Endothelial cell (in vitro differentiated cells): ENCODE measurements around the gene MINK1. TPM values are rescaled to one million over a fixed set of nuclear protein-coding genes. Genes with fewer than 3 reads are reported as not detected.
A peak's percentile ranks its signal among the peaks of the same experiment; 100 is the strongest.

Experiments
- DNase-seq: peaks from one replicate; pipeline ENCODE4 v3.0.0; 2021; ENCODE audit warnings: low spot score
- H3K27ac Mint-ChIP-seq: one replicate; pipeline ENCODE4 v1.8.0; 2021; ENCODE audit warnings: mixed read lengths, inconsistent platforms; ENCODE audit not compliant: unreplicated experiment
- H3K27me3 Mint-ChIP-seq: one replicate; pipeline ENCODE4 v1.8.0; 2021; ENCODE audit warnings: mild to moderate bottlenecking, moderate library complexity, mixed read lengths, inconsistent platforms; ENCODE audit not compliant: unreplicated experiment
- H3K36me3 Mint-ChIP-seq: one replicate; pipeline ENCODE4 v1.8.0; 2021; ENCODE audit warnings: mild to moderate bottlenecking, low read depth, mixed read lengths, inconsistent platforms; ENCODE audit not compliant: unreplicated experiment
- H3K4me1 Mint-ChIP-seq: one replicate; pipeline ENCODE4 v1.8.0; 2021; ENCODE audit warnings: mild to moderate bottlenecking, mixed read lengths, inconsistent platforms; ENCODE audit not compliant: unreplicated experiment
- H3K4me3 Mint-ChIP-seq: one replicate; pipeline ENCODE4 v1.8.0; 2021; ENCODE audit warnings: mild to moderate bottlenecking, mixed read lengths, inconsistent platforms; ENCODE audit not compliant: unreplicated experiment
- H3K9me3 Mint-ChIP-seq: one replicate; pipeline ENCODE4 v1.8.0; 2021; ENCODE audit warnings: mixed read lengths, inconsistent platforms; ENCODE audit not compliant: unreplicated experiment
- CTCF ChIP-seq: fragments of 200-600 bp; sonication (generic); IDR thresholded peaks from one replicate; pipeline ENCODE4 v1.5.0; 2021; ENCODE audit warnings: antibody characterized with exemption; ENCODE audit not compliant: unreplicated experiment
- total RNA-seq: library from RNA; stranded (reverse); fragmentation: NEBNext Ultra II Directional; extraction: Animal tissue kit (Norgen Biotek cat#: 25700); gene quantifications from one replicate; pipeline ENCODE4 v1.2.1, GENCODE V29; 2021; ENCODE audit not compliant: unreplicated experiment

The MINK1 gene
- total RNA-seq, 1 donor from 2014 or later: 176 TPM

GRCh38 chr17:4946312-4946976, 113.3 kb downstream of the MINK1 start:
- peak overlapping the region; percentile 91 for H3K27ac Mint-ChIP-seq
- H3K9me3 Mint-ChIP-seq: no peaks in the 10 kb centered on the region
- H3K4me3 Mint-ChIP-seq: peak overlapping the region; percentile 96
- peaks cover 28% of the 10 kb centered on the region for H3K36me3 Mint-ChIP-seq
- no peak for DNase-seq
- no peak for TF ChIP-seq CTCF
- H3K4me1 Mint-ChIP-seq: peaks cover 42% of the 10 kb centered on the region
- H3K27me3 Mint-ChIP-seq: peaks cover 30% of the 10 kb centered on the region

DNA sequence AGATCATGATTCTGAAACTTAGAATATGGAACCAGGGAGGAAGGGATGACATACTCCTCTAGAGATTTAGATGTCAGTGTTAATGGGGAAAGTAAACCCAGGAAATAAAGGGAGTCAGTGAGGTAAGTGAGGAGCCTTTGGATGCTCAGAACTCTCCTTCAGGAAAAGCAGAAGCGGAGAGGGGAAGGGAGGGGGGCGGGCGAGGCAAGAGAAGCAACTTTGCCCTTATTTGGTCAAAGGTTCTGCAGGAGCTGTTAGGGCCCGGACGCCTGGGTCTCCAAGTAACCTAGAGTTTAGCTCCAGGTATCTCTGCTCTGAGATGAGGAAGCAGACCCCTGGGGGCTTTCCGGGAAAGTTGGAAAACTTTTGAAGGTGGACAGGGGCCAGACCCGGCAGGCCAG, 113.9 kb downstream of the MINK1 start:
- peak overlapping the region; percentile 96 for H3K4me3 Mint-ChIP-seq
- H3K27ac Mint-ChIP-seq: peak overlapping the region; percentile 91
- H3K9me3 Mint-ChIP-seq: no peaks in the 10 kb centered on the region
- H3K36me3 Mint-ChIP-seq: peaks cover 28% of the 10 kb centered on the region
- DNase-seq: no peak
- peaks cover 37% of the 10 kb centered on the region for H3K4me1 Mint-ChIP-seq
- peaks cover 30% of the 10 kb centered on the region for H3K27me3 Mint-ChIP-seq
- TF ChIP-seq CTCF: no peak

Other genes with a start within 250 kb of the MINK1 start
- gene SMTNL2, start 248.8 kb upstream of the MINK1 start, total RNA-seq: 0.59 TPM
- gene ALOX15, start 191.7 kb upstream of the MINK1 start, total RNA-seq: 17.0 TPM
- 118 TPM for gene PELP1, start 129.2 kb upstream of the MINK1 start, total RNA-seq
- 51.1 TPM for gene ARRB2, start 122.7 kb upstream of the MINK1 start, total RNA-seq
- 10.5 TPM for gene MED11, start 101.9 kb upstream of the MINK1 start, total RNA-seq
- not detected for gene ZMYND15, start 93.5 kb upstream of the MINK1 start, total RNA-seq
- gene CXCL16, start 93.4 kb upstream of the MINK1 start, total RNA-seq: 0.13 TPM
- gene TM4SF5, start 61.5 kb upstream of the MINK1 start, total RNA-seq: not detected
- 2.9 TPM for gene VMO1, start 47.0 kb upstream of the MINK1 start, total RNA-seq
- not detected for gene GLTPD2, start 44.4 kb upstream of the MINK1 start, total RNA-seq
- 185 TPM for gene PSMB6, start 37.2 kb upstream of the MINK1 start, total RNA-seq
- gene PLD2, start 26.2 kb upstream of the MINK1 start, total RNA-seq: 86.5 TPM
- 2.3 TPM for gene C17orf107, start 66.2 kb downstream of the MINK1 start, total RNA-seq
- 1.2 TPM for gene CHRNE, start 69.8 kb downstream of the MINK1 start, total RNA-seq
- 1.3 TPM for gene GP1BA, start 98.9 kb downstream of the MINK1 start, total RNA-seq
- gene SLC25A11, start 106.7 kb downstream of the MINK1 start, total RNA-seq: 47.5 TPM
- 92.3 TPM for gene RNF167, start 106.9 kb downstream of the MINK1 start, total RNA-seq
- 874 TPM for gene PFN1, start 115.2 kb downstream of the MINK1 start, total RNA-seq
- 7.3 TPM for gene ENO3, start 117.8 kb downstream of the MINK1 start, total RNA-seq
- 67.3 TPM for gene SPAG7, start 134.5 kb downstream of the MINK1 start, total RNA-seq
- gene CAMTA2, start 154.3 kb downstream of the MINK1 start, total RNA-seq: 42.3 TPM
- 2.2 TPM for gene INCA1, start 164.2 kb downstream of the MINK1 start, total RNA-seq
- gene KIF1C, start 164.6 kb downstream of the MINK1 start, total RNA-seq: 127 TPM
- 0.21 TPM for gene SLC52A1, start 202.1 kb downstream of the MINK1 start, total RNA-seq
- 0.38 TPM for gene ZFP3, start 245.1 kb downstream of the MINK1 start, total RNA-seq